ENCODE results near the gene NRK.
"Not testable (repeated sequence)": the region's sequence is repeated elsewhere in the genome, so short reads cannot be mapped to it uniquely, and the experiment has no call there.

The NRK gene

GRCh38 chrX:105822138-105823091, at the start of gene NRK:
Gene NRK, plus strand, starts transcription at chrX:105822539. Its CDS starts 307 bp downstream, at chrX:105822846.
- H3K4me3 Mint-ChIP-seq: no peak within 1 kb of the TSS
- H3K4me1 Mint-ChIP-seq (ENCODE audit: low read depth): no peaks in the 10 kb centered on the region
- H3K27me3 Mint-ChIP-seq: peaks cover 30% of the 10 kb centered on the region
- no peaks in the 10 kb centered on the region for H3K36me3 Mint-ChIP-seq (ENCODE audit: low read depth)
- no peaks in the 10 kb centered on the region for H3K9me3 Mint-ChIP-seq
- H3K27ac Mint-ChIP-seq: no peak within 1 kb of the TSS

GRCh38 chrX:105773801-105774200, 48.5 kb upstream of the NRK start:
- H3K4me1 Mint-ChIP-seq (ENCODE audit: low read depth): no peaks in the 10 kb centered on the region
- H3K9me3 Mint-ChIP-seq: no peaks in the 10 kb centered on the region
- H3K4me3 Mint-ChIP-seq: no peak overlapping the region
- H3K27ac Mint-ChIP-seq: no peak overlapping the region
- no peaks in the 10 kb centered on the region for H3K36me3 Mint-ChIP-seq (ENCODE audit: low read depth)
- no peaks in the 10 kb centered on the region for H3K27me3 Mint-ChIP-seq

- H3K27ac Mint-ChIP-seq: no peak overlapping the region
- no peaks in the 10 kb centered on the region for H3K27me3 Mint-ChIP-seq
- no peaks in the 10 kb centered on the region for H3K4me1 Mint-ChIP-seq (ENCODE audit: low read depth)
- H3K4me3 Mint-ChIP-seq: no peak overlapping the region
- no peaks in the 10 kb centered on the region for H3K36me3 Mint-ChIP-seq (ENCODE audit: low read depth)
- no peaks in the 10 kb centered on the region for H3K9me3 Mint-ChIP-seq
Measured at GRCh38 chrX:105775679-105776078, 46.7 kb upstream of the NRK start.

- Mint-ChIP-seq H3K27ac (no peak overlapping the region), H3K9me3 (no peaks in the 10 kb centered on the region), H3K36me3 (ENCODE audit: low read depth) (no peaks in the 10 kb centered on the region), H3K4me1 (ENCODE audit: low read depth) (no peaks in the 10 kb centered on the region), H3K4me3 (no peak overlapping the region), H3K27me3 (no peaks in the 10 kb centered on the region)
Measured at GRCh38 chrX:105781804-105782203, 40.5 kb upstream of the NRK start.

GRCh38 chrX:105796877-105797276, 25.5 kb upstream of the NRK start:
- not testable (repeated sequence) for H3K4me1 Mint-ChIP-seq (ENCODE audit: low read depth)

GRCh38 chrX:105803891-105804290, 18.4 kb upstream of the NRK start:
- Mint-ChIP-seq H3K27ac (no peak overlapping the region), H3K4me1 (ENCODE audit: low read depth) (no peaks in the 10 kb centered on the region), H3K36me3 (ENCODE audit: low read depth) (no peaks in the 10 kb centered on the region), H3K4me3 (no peak overlapping the region), H3K9me3 (no peaks in the 10 kb centered on the region), H3K27me3 (no peaks in the 10 kb centered on the region)

More at GRCh38 chrX:105796877-105797276, 25.5 kb upstream of the NRK start:
- not testable (repeated sequence) for H3K9me3 Mint-ChIP-seq; H3K4me3 Mint-ChIP-seq; H3K27ac Mint-ChIP-seq; H3K36me3 Mint-ChIP-seq (ENCODE audit: low read depth); H3K27me3 Mint-ChIP-seq

GRCh38 chrX:105805655-105806054, 16.7 kb upstream of the NRK start:
- not testable (repeated sequence) for H3K36me3 Mint-ChIP-seq (ENCODE audit: low read depth); H3K27ac Mint-ChIP-seq; H3K4me3 Mint-ChIP-seq; H3K9me3 Mint-ChIP-seq; H3K4me1 Mint-ChIP-seq (ENCODE audit: low read depth); H3K27me3 Mint-ChIP-seq

- no peak overlapping the region for H3K4me3 Mint-ChIP-seq
- no peaks in the 10 kb centered on the region for H3K36me3 Mint-ChIP-seq (ENCODE audit: low read depth)
- no peaks in the 10 kb centered on the region for H3K9me3 Mint-ChIP-seq
- H3K4me1 Mint-ChIP-seq (ENCODE audit: low read depth): no peaks in the 10 kb centered on the region
- peaks cover 21% of the 10 kb centered on the region for H3K27me3 Mint-ChIP-seq
- H3K27ac Mint-ChIP-seq: no peak overlapping the region
Measured at GRCh38 chrX:105816517-105816916, 5.8 kb upstream of the NRK start.

- no peak overlapping the region for H3K27ac Mint-ChIP-seq
- peaks cover 30% of the 10 kb centered on the region for H3K27me3 Mint-ChIP-seq
- no peak overlapping the region for H3K4me3 Mint-ChIP-seq
Measured at GRCh38 chrX:105820247-105820646, 2.1 kb upstream of the NRK start.

GRCh38 chrX:105821471-105822121, 743 bp upstream of the NRK start:
- H3K4me3 Mint-ChIP-seq: no peak overlapping the region
- H3K36me3 Mint-ChIP-seq (ENCODE audit: low read depth): no peaks in the 10 kb centered on the region
- H3K4me1 Mint-ChIP-seq (ENCODE audit: low read depth): no peaks in the 10 kb centered on the region
- no peaks in the 10 kb centered on the region for H3K9me3 Mint-ChIP-seq
- peaks cover 30% of the 10 kb centered on the region for H3K27me3 Mint-ChIP-seq
- no peak overlapping the region for H3K27ac Mint-ChIP-seq

More at GRCh38 chrX:105820247-105820646, 2.1 kb upstream of the NRK start:
- no peaks in the 10 kb centered on the region for H3K4me1 Mint-ChIP-seq (ENCODE audit: low read depth)
- H3K9me3 Mint-ChIP-seq: no peaks in the 10 kb centered on the region
- no peaks in the 10 kb centered on the region for H3K36me3 Mint-ChIP-seq (ENCODE audit: low read depth)

- H3K4me1 Mint-ChIP-seq (ENCODE audit: low read depth): no peaks in the 10 kb centered on the region
- no peaks in the 10 kb centered on the region for H3K36me3 Mint-ChIP-seq (ENCODE audit: low read depth)
- no peak overlapping the region for H3K27ac Mint-ChIP-seq
- no peak overlapping the region for H3K4me3 Mint-ChIP-seq
- peaks cover 30% of the 10 kb centered on the region for H3K27me3 Mint-ChIP-seq
- H3K9me3 Mint-ChIP-seq: no peaks in the 10 kb centered on the region
Measured at GRCh38 chrX:105823092-105823455, 735 bp downstream of the NRK start.

- H3K9me3 Mint-ChIP-seq: no peaks in the 10 kb centered on the region
- no peak overlapping the region for H3K27ac Mint-ChIP-seq
- H3K27me3 Mint-ChIP-seq: no peaks in the 10 kb centered on the region
- H3K4me1 Mint-ChIP-seq (ENCODE audit: low read depth): no peaks in the 10 kb centered on the region
- H3K36me3 Mint-ChIP-seq (ENCODE audit: low read depth): no peaks in the 10 kb centered on the region
- H3K4me3 Mint-ChIP-seq: no peak overlapping the region
Measured at GRCh38 chrX:105829011-105829410, 6.7 kb downstream of the NRK start.

- no peak overlapping the region for H3K27ac Mint-ChIP-seq
Measured at GRCh38 chrX:105837232-105837631, 14.9 kb downstream of the NRK start.

GRCh38 chrX:105845631-105846030, 23.3 kb downstream of the NRK start:
- Mint-ChIP-seq H3K36me3 (ENCODE audit: low read depth) (no peaks in the 10 kb centered on the region), H3K27ac (no peak overlapping the region), H3K9me3 (no peaks in the 10 kb centered on the region), H3K4me1 (ENCODE audit: low read depth) (no peaks in the 10 kb centered on the region), H3K27me3 (no peaks in the 10 kb centered on the region), H3K4me3 (no peak overlapping the region)

More at GRCh38 chrX:105837232-105837631, 14.9 kb downstream of the NRK start:
- H3K4me1 Mint-ChIP-seq (ENCODE audit: low read depth): no peaks in the 10 kb centered on the region
- no peak overlapping the region for H3K4me3 Mint-ChIP-seq
- H3K27me3 Mint-ChIP-seq: no peaks in the 10 kb centered on the region
- H3K9me3 Mint-ChIP-seq: no peaks in the 10 kb centered on the region
- H3K36me3 Mint-ChIP-seq (ENCODE audit: low read depth): no peaks in the 10 kb centered on the region

- H3K36me3 Mint-ChIP-seq (ENCODE audit: low read depth); H3K27me3 Mint-ChIP-seq; H3K9me3 Mint-ChIP-seq; H3K27ac Mint-ChIP-seq; H3K4me1 Mint-ChIP-seq (ENCODE audit: low read depth); H3K4me3 Mint-ChIP-seq: not testable (repeated sequence)
Measured at GRCh38 chrX:105850100-105850499, 27.8 kb downstream of the NRK start.

All from stimulated activated naive CD8-positive, alpha-beta T cell treated with anti-CD3 and anti-CD28 coated beads, Interleukin-15, Interleukin-2, amounts not matched to agents 100 ng/mL and 50 ng/mL, for 24 hours (primary cell).